ENCODE data around the gene GTPBP2. TPM values are rescaled to one million over a fixed set of nuclear protein-coding genes. Genes with fewer than 3 reads are reported as not detected.

The GTPBP2 gene
- total and polyA plus RNA-seq, 2 of the 13 experiments (the other 11 are each of a cell fraction or from before 2014, with no cell fraction given), result 26.9 to 88.2 TPM

DNA sequence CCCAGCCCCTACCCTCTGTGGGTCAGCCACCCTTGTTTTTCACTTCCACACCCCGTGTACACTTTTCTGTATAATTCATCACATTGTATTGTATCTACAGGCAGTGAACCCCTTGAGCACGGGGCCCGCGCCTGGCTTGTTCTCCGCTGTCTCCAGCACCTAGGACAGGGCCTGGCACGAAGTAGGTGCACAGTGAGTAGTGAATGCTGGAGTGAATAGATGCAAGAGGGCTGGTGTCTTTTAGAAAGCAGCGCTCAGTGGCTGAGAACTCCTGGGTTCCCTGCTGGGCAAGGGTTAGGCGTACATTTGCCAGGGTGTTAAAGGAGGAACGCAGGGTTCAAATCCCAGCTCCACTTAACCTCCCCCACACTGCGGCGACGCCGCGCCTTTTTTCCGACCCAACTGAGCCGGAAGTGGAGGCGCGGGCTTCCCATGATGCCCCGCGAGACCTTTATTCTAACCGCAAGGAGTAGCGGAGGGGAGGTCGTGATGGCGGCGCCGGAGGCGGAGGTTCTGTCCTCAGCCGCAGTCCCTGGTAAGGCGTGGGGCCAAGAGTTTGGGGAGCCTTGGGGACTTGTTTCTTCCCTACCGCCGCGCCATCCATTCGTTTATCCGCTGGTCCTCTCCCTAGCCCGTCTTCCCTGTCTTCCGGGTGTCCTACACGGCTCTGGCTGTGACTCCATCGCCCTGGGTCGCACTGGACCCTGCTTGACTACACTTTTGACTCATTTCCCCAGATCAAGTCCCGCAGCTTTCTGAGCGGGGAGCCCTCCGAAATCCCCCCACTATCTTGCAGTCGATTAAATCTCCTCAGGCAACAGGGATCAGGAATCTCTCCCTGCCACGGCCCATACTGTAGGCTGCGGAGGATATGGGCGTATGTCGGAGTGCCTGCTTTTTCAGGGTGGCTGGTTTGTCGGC lies 6.6 kb upstream of the GTPBP2 start, which contains the start of gene MAD2L1BP (continued):
- TF ChIP-seq, protein P1, sequence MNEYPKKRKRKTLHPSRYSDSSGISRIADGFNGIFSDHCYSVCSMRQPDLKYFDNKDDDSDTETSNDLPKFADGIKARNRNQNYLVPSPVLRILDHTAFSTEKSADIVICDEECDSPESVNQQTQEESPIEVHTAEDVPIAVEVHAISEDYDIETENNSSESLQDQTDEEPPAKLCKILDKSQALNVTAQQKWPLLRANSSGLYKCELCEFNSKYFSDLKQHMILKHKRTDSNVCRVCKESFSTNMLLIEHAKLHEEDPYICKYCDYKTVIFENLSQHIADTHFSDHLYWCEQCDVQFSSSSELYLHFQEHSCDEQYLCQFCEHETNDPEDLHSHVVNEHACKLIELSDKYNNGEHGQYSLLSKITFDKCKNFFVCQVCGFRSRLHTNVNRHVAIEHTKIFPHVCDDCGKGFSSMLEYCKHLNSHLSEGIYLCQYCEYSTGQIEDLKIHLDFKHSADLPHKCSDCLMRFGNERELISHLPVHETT (CRISPR knock-in tag; conservative IDR thresholded peaks at IDR 0.05), result peak; percentile 89
- TF ChIP-seq AGO2 (optimal IDR thresholded peaks at IDR 0.05; ENCODE audit: low read depth, low read length) (peak; percentile 34), SMC3 (IDR thresholded peaks at IDR 0.05; ENCODE audit: low read length) (no peak), ZNF572 (CRISPR knock-in tag; IDR thresholded peaks at IDR 0.05) (no peak; the same call in 1 of the 2 replicates), THYN1 (CRISPR knock-in tag; IDR thresholded peaks at IDR 0.05; ENCODE audit: borderline replicate concordance, low read depth) (0 out of 2 replicates have a peak, but pooled peaks have one; percentile 69), JUNB (CRISPR knock-in tag; IDR thresholded peaks at IDR 0.05; ENCODE audit: borderline replicate concordance) (no peak), NFYC (CRISPR knock-in tag; IDR thresholded peaks at IDR 0.05) (peak; percentile 63), ZNF792 (CRISPR knock-in tag; IDR thresholded peaks at IDR 0.05) (peak; percentile 96), CREM (IDR thresholded peaks at IDR 0.05) (peak; percentile 71; the same call in 1 of the 2 replicates), CREM (CRISPR knock-in tag; IDR thresholded peaks at IDR 0.05) (no peak), RAD51 (IDR thresholded peaks at IDR 0.05; ENCODE audit: borderline replicate concordance) (no peak), REL (CRISPR knock-in tag; conservative IDR thresholded peaks at IDR 0.05) (no peak; the same call in 1 of the 2 replicates), WIZ (CRISPR knock-in tag; IDR thresholded peaks at IDR 0.05) (peak; percentile 90), MIER2 (CRISPR knock-in tag; IDR thresholded peaks at IDR 0.05) (peak; percentile 95), ZBTB3 (CRISPR knock-in tag; IDR thresholded peaks at IDR 0.05; ENCODE audit: borderline replicate concordance, low read depth) (no peak; the same call in 1 of the 2 replicates), HOXA7 (CRISPR knock-in tag; IDR thresholded peaks at IDR 0.05) (no peak), ZNF781 (CRISPR knock-in tag; IDR thresholded peaks at IDR 0.05; ENCODE audit: borderline replicate concordance, not compliant biosample characterization) (no peak), ZNF883 (CRISPR knock-in tag; IDR thresholded peaks at IDR 0.05; ENCODE audit: not compliant biosample characterization) (peak; percentile 79), PAF1 (CRISPR knock-in tag; IDR thresholded peaks at IDR 0.05) (no peak)
- TF ChIP-seq, protein P2, sequence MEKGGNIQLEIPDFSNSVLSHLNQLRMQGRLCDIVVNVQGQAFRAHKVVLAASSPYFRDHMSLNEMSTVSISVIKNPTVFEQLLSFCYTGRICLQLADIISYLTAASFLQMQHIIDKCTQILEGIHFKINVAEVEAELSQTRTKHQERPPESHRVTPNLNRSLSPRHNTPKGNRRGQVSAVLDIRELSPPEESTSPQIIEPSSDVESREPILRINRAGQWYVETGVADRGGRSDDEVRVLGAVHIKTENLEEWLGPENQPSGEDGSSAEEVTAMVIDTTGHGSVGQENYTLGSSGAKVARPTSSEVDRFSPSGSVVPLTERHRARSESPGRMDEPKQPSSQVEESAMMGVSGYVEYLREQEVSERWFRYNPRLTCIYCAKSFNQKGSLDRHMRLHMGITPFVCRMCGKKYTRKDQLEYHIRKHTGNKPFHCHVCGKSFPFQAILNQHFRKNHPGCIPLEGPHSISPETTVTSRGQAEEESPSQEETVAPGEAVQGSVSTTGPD (CRISPR knock-in tag; IDR thresholded peaks at IDR 0.05), result peak; percentile 86; the same call in 1 of the 2 replicates
- TF ChIP-seq, protein P3, sequence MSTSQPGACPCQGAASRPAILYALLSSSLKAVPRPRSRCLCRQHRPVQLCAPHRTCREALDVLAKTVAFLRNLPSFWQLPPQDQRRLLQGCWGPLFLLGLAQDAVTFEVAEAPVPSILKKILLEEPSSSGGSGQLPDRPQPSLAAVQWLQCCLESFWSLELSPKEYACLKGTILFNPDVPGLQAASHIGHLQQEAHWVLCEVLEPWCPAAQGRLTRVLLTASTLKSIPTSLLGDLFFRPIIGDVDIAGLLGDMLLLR (CRISPR knock-in tag; IDR thresholded peaks at IDR 0.05), result peak; percentile 78
- TF ChIP-seq, protein P4, sequence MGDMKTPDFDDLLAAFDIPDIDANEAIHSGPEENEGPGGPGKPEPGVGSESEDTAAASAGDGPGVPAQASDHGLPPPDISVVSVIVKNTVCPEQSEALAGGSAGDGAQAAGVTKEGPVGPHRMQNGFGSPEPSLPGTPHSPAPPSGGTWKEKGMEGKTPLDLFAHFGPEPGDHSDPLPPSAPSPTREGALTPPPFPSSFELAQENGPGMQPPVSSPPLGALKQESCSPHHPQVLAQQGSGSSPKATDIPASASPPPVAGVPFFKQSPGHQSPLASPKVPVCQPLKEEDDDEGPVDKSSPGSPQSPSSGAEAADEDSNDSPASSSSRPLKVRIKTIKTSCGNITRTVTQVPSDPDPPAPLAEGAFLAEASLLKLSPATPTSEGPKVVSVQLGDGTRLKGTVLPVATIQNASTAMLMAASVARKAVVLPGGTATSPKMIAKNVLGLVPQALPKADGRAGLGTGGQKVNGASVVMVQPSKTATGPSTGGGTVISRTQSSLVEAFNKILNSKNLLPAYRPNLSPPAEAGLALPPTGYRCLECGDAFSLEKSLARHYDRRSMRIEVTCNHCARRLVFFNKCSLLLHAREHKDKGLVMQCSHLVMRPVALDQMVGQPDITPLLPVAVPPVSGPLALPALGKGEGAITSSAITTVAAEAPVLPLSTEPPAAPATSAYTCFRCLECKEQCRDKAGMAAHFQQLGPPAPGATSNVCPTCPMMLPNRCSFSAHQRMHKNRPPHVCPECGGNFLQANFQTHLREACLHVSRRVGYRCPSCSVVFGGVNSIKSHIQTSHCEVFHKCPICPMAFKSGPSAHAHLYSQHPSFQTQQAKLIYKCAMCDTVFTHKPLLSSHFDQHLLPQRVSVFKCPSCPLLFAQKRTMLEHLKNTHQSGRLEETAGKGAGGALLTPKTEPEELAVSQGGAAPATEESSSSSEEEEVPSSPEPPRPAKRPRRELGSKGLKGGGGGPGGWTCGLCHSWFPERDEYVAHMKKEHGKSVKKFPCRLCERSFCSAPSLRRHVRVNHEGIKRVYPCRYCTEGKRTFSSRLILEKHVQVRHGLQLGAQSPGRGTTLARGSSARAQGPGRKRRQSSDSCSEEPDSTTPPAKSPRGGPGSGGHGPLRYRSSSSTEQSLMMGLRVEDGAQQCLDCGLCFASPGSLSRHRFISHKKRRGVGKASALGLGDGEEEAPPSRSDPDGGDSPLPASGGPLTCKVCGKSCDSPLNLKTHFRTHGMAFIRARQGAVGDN (CRISPR knock-in tag; IDR thresholded peaks at IDR 0.05), result peak; percentile 100
